ENCODE measurements around the gene TUBG2.

Gene TUBG2

GRCh38 chr17:42700586-42701289 is 41.7 kb downstream of the TUBG2 start:
- no peak for DNase-seq

- DNase-seq = no peak
These were observed 43.4 kb downstream of the TUBG2 start for GRCh38 chr17:42702446-42702845.

- DNase-seq = no peak
These were observed 45.4 kb downstream of the TUBG2 start for GRCh38 chr17:42704490-42704836.

GRCh38 chr17:42704837-42705494 is 45.9 kb downstream of the TUBG2 start:
- no peak for DNase-seq

- no peak for DNase-seq
These were observed 47.6 kb downstream of the TUBG2 start for GRCh38 chr17:42706732-42707131.

- no peak for DNase-seq
These were observed 49.5 kb downstream of the TUBG2 start for GRCh38 chr17:42708588-42708987.

- DNase-seq = no peak
These were observed 50.5 kb downstream of the TUBG2 start for GRCh38 chr17:42709561-42709960.
